Testis (tissue), 2 donors: ENCODE results near the gene LCNL1.

ENCODE experiments used
- CTCF ChIP-seq, 3 experiments: fragments of 450-650 bp in 2 of 3; fragments of 200-600 bp in 1 of 3; sonication (generic) in 1 of 3; IDR thresholded peaks; one replicate each; pipeline ENCODE4 v1.5.1; 2016 to 2019; ENCODE audit warnings: antibody characterized with exemption in 3 of 3, mild to moderate bottlenecking in 2 of 3, moderate library complexity in 1 of 3
- POLR2A ChIP-seq: fragments of 450-650 bp; IDR thresholded peaks from one replicate; pipeline ENCODE4 v1.6.1; 2017; ENCODE audit warnings: antibody characterized with exemption, mild to moderate bottlenecking, moderate library complexity

- TF ChIP-seq CTCF (IDR thresholded peaks at IDR 0.05) (no peak), POLR2A (no peak)
These were observed 7.8 kb upstream of the LCNL1 start for GRCh38 chr9:136974817-136975535.
